A549 (cell line): ENCODE data around the gene THAP3.

Experiments
- CTCF ChIP-seq: fragments of >200 bp; sonication (Bioruptor Twin); formaldehyde crosslinking; IDR thresholded peaks from 3 replicates; pipeline ENCODE4 v1.5.1; 2016
- TFCP2L1 ChIP-seq: fragments of 250-450 bp; sonication (Bioruptor Pico); IDR thresholded peaks from 2 replicates; pipeline ENCODE4 v1.5.0; 2021; ENCODE audit warnings: mild to moderate bottlenecking
- USF2 ChIP-seq: fragments of 450-650 bp; IDR thresholded peaks from 2 replicates; pipeline ENCODE4 v1.6.1; 2014; ENCODE audit warnings: antibody characterized with exemption

GRCh38 chr1:6582370-6582769, 42.3 kb upstream of the THAP3 start:
- TF ChIP-seq TFCP2L1 (CRISPR knock-in tag) (no peak), USF2 (no peak), CTCF (no peak)
